ENCODE data around the gene CUL1. TPM values are rescaled to one million over a fixed set of nuclear protein-coding genes. Genes with fewer than 3 reads are reported as not detected.
A peak's percentile ranks its signal among the peaks of the same experiment; 100 is the strongest.
"Not testable (repeated sequence)": the region's sequence is repeated elsewhere in the genome, so short reads cannot be mapped to it uniquely, and the experiment has no call there.

The CUL1 gene
- total RNA-seq, 1 experiment from 2014 or later, result 72.3 TPM

GRCh38 chr7:148709014-148709413 is 10.3 kb downstream of the CUL1 start:
- H3K14ac ChIP-seq (ENCODE audit: insufficient read depth, low read length), result no peak overlapping the region
- H3K27me3 ChIP-seq (ENCODE audit: insufficient read depth, low read length), result no peaks in the 10 kb centered on the region
- H3K27me3 Mint-ChIP-seq (ENCODE audit: low read depth), result no peaks in the 10 kb centered on the region
- no peak overlapping the region for H3K27ac Mint-ChIP-seq
- no peak overlapping the region for H3K23ac ChIP-seq (ENCODE audit: insufficient read length, low read depth, low read length)
- H3K79me2 ChIP-seq (ENCODE audit: insufficient read depth, low read length), result peaks cover 62% of the 10 kb centered on the region
- no peak overlapping the region for H4K8ac ChIP-seq (replicated peaks; ENCODE audit: insufficient read length, low read depth, low read length)
- H2BK5ac ChIP-seq (ENCODE audit: insufficient read length, low read length), result no peak overlapping the region
- no peak overlapping the region for H2AFZ ChIP-seq (ENCODE audit: low read length)
- no peak overlapping the region for H2AK5ac ChIP-seq (ENCODE audit: insufficient read length, low read length)
- no peak overlapping the region for H4K91ac ChIP-seq (ENCODE audit: insufficient read length, low read depth, low read length)
- H3K4me1 ChIP-seq (ENCODE audit: insufficient read depth, low read length), result peaks cover 16% of the 10 kb centered on the region
- DNase-seq, result no peak
- H3K9me3 ChIP-seq (ENCODE audit: control insufficient read depth, low read depth, low read length), result no peaks in the 10 kb centered on the region
- no peak overlapping the region for H3K4ac ChIP-seq (ENCODE audit: low read depth, low read length)
- no peak overlapping the region for H3K4me2 ChIP-seq (ENCODE audit: insufficient read depth, insufficient read length, low read length)
- WGBS (ENCODE audit: extremely low coverage, insufficient read length, low lambda C conversion rate), result no CpG with 5 or more reads among the region's 6 CpGs
- H3K56ac ChIP-seq (ENCODE audit: insufficient read length, low read depth, low read length), result no peak overlapping the region
- H3K36me3 Mint-ChIP-seq (ENCODE audit: insufficient read depth in 1 of 3, low read depth in 3 of 3), result peaks cover 0 to 5% (median 5%) of the 10 kb centered on the region in 3 experiments; a peak in 3 of 7 replicates
- no peaks in the 10 kb centered on the region for H4K20me1 ChIP-seq (ENCODE audit: control insufficient read depth, insufficient read depth, insufficient read length)
- no peak overlapping the region for H4K5ac ChIP-seq (ENCODE audit: insufficient read length, low read depth, low read length)
- H2BK120ac ChIP-seq (ENCODE audit: low read depth, low read length, poor library complexity, severe bottlenecking), result no peak overlapping the region
- H3K4me1 Mint-ChIP-seq, result peaks cover 56 to 57% of the 10 kb centered on the region in 2 experiments
- H3K23me2 ChIP-seq (ENCODE audit: insufficient read length, low read depth, low read length, poor library complexity, severe bottlenecking), result no peaks in the 10 kb centered on the region
- H3K79me1 ChIP-seq (ENCODE audit: insufficient read depth, low read depth, low read length, poor library complexity, severe bottlenecking), result peaks cover 6% of the 10 kb centered on the region
- H2BK20ac ChIP-seq (ENCODE audit: low read depth, low read length, poor library complexity, severe bottlenecking), result no peak overlapping the region
- H3K9ac ChIP-seq (ENCODE audit: extremely low read depth, insufficient read length, low read length), result no peak overlapping the region
- no peak overlapping the region for H3K18ac ChIP-seq (ENCODE audit: insufficient read length, low read depth, low read length)
- H3K27ac ChIP-seq (ENCODE audit: insufficient read length, low read depth, low read length), result no peak overlapping the region
- TF ChIP-seq, protein P1, sequence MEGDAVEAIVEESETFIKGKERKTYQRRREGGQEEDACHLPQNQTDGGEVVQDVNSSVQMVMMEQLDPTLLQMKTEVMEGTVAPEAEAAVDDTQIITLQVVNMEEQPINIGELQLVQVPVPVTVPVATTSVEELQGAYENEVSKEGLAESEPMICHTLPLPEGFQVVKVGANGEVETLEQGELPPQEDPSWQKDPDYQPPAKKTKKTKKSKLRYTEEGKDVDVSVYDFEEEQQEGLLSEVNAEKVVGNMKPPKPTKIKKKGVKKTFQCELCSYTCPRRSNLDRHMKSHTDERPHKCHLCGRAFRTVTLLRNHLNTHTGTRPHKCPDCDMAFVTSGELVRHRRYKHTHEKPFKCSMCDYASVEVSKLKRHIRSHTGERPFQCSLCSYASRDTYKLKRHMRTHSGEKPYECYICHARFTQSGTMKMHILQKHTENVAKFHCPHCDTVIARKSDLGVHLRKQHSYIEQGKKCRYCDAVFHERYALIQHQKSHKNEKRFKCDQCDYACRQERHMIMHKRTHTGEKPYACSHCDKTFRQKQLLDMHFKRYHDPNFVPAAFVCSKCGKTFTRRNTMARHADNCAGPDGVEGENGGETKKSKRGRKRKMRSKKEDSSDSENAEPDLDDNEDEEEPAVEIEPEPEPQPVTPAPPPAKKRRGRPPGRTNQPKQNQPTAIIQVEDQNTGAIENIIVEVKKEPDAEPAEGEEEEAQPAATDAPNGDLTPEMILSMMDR (conservative IDR thresholded peaks at IDR 0.05), result no peak
- no peaks in the 10 kb centered on the region for H3K9me3 Mint-ChIP-seq
- no peak overlapping the region for H2BK12ac ChIP-seq (ENCODE audit: insufficient read length, low read depth, low read length)
- no peak overlapping the region for H3T11ph ChIP-seq (ENCODE audit: low read length)
- no peak overlapping the region for H2BK15ac ChIP-seq (ENCODE audit: low read depth, low read length)
- H3K4me3 Mint-ChIP-seq, result no peak overlapping the region

DNA sequence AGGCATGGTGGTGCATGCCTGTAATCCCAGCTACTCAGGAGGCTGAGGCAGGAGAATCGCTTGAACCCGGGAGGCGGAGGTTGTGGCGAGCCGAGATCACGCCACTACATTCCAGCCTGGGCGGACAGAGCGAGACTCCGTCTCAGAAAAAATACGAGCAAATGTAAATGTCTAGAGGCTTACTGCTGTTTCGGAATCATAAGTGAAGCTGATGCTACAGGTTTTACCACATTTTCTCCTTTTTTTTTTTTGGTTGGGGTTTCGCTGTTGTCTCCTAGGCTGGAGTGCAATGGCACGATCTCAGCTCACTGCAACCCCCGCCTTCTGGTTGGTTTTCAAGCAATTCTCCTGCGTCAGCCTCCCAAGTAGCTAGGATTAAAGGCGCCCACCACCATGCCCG is 11.7 kb downstream of the CUL1 start:
- not testable (repeated sequence) for H3T11ph ChIP-seq (ENCODE audit: low read length); H3K4me2 ChIP-seq (ENCODE audit: insufficient read depth, insufficient read length, low read length); H3K9ac ChIP-seq (ENCODE audit: extremely low read depth, insufficient read length, low read length); H3K23me2 ChIP-seq (ENCODE audit: insufficient read length, low read depth, low read length, poor library complexity, severe bottlenecking); DNase-seq; H2BK12ac ChIP-seq (ENCODE audit: insufficient read length, low read depth, low read length); H2BK5ac ChIP-seq (ENCODE audit: insufficient read length, low read length); H4K20me1 ChIP-seq (ENCODE audit: control insufficient read depth, insufficient read depth, insufficient read length); H3K23ac ChIP-seq (ENCODE audit: insufficient read length, low read depth, low read length); H3K36me3 Mint-ChIP-seq (ENCODE audit: insufficient read depth in 1 of 3, low read depth in 3 of 3); H3K27me3 Mint-ChIP-seq (ENCODE audit: low read depth); H3K9me3 Mint-ChIP-seq; H3K9me3 ChIP-seq (ENCODE audit: control insufficient read depth, low read depth, low read length); H2BK120ac ChIP-seq (ENCODE audit: low read depth, low read length, poor library complexity, severe bottlenecking); H2AFZ ChIP-seq (ENCODE audit: low read length); H2BK15ac ChIP-seq (ENCODE audit: low read depth, low read length); H3K79me1 ChIP-seq (ENCODE audit: insufficient read depth, low read depth, low read length, poor library complexity, severe bottlenecking); H4K5ac ChIP-seq (ENCODE audit: insufficient read length, low read depth, low read length); H3K14ac ChIP-seq (ENCODE audit: insufficient read depth, low read length); H4K91ac ChIP-seq (ENCODE audit: insufficient read length, low read depth, low read length); H3K56ac ChIP-seq (ENCODE audit: insufficient read length, low read depth, low read length); H4K8ac ChIP-seq (replicated peaks; ENCODE audit: insufficient read length, low read depth, low read length); H3K4ac ChIP-seq (ENCODE audit: low read depth, low read length); H3K4me3 Mint-ChIP-seq; H3K27ac ChIP-seq (ENCODE audit: insufficient read length, low read depth, low read length); H2AK5ac ChIP-seq (ENCODE audit: insufficient read length, low read length); H2BK20ac ChIP-seq (ENCODE audit: low read depth, low read length, poor library complexity, severe bottlenecking); H3K18ac ChIP-seq (ENCODE audit: insufficient read length, low read depth, low read length); H3K27me3 ChIP-seq (ENCODE audit: insufficient read depth, low read length)
- peaks cover 50 to 58% of the 10 kb centered on the region in 2 experiments for H3K4me1 Mint-ChIP-seq
- peak overlapping the region in 1 of 3 experiments; percentile 33; a peak in 1 of 7 replicates for H3K27ac Mint-ChIP-seq
- WGBS (ENCODE audit: extremely low coverage, insufficient read length, low lambda C conversion rate), result no CpG with 5 or more reads among the region's 17 CpGs
- H3K4me1 ChIP-seq (ENCODE audit: insufficient read depth, low read length), result peaks cover 14% of the 10 kb centered on the region
- peaks cover 68% of the 10 kb centered on the region for H3K79me2 ChIP-seq (ENCODE audit: insufficient read depth, low read length)
